GM12874 (cell line): Measurements from ENCODE around the gene ATP23.

Experiments used
- TF ChIP-seq, protein P1 (sequence below): IDR thresholded peaks from 2 replicates; pipeline ENCODE4 v1.5.1; 2011; ENCODE audit warnings: low read depth, mild to moderate bottlenecking, control low read depth, low read length, moderate library complexity; ENCODE audit not compliant: insufficient read depth

Gene ATP23, protein sequence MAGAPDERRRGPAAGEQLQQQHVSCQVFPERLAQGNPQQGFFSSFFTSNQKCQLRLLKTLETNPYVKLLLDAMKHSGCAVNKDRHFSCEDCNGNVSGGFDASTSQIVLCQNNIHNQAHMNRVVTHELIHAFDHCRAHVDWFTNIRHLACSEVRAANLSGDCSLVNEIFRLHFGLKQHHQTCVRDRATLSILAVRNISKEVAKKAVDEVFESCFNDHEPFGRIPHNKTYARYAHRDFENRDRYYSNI

DNA sequence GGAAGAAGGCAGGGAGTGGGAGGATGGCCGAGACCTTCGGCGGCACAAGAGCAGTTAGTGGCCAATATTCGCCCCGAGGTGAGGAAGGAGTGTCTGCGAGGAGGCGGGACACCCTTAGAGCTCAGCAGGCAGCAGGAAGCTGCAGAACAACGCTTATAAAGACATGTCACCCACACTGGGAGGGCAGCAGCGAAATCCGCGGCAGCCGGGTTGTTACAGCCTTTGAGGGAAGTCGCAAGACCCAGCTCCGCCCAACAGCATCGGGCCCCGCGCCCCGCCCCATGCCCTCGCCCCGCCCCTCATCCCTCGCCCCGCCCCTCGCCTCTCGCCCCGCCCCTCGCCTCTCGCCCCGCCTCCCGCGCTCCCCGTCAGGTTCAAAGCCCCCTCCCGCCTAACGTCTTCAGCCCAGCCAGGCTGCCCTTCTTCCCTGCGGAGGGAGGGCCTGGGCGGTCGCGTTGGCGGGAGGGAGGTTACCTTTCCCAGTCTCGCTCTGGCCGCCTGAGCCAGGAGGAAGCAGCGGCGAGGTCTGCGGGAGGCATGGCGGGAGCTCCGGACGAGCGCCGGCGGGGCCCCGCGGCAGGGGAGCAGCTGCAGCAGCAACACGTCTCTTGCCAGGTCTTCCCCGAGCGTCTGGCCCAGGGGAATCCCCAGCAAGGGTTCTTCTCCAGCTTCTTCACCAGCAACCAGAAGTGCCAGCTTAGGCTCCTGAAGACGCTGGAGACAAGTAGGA, at the start of gene ATP23:
ATP23 (plus strand) TSS at position 403 of the 730 bp plus-strand sequence; CDS start at position 538, 135 bp downstream.
- TF ChIP-seq, protein P1, sequence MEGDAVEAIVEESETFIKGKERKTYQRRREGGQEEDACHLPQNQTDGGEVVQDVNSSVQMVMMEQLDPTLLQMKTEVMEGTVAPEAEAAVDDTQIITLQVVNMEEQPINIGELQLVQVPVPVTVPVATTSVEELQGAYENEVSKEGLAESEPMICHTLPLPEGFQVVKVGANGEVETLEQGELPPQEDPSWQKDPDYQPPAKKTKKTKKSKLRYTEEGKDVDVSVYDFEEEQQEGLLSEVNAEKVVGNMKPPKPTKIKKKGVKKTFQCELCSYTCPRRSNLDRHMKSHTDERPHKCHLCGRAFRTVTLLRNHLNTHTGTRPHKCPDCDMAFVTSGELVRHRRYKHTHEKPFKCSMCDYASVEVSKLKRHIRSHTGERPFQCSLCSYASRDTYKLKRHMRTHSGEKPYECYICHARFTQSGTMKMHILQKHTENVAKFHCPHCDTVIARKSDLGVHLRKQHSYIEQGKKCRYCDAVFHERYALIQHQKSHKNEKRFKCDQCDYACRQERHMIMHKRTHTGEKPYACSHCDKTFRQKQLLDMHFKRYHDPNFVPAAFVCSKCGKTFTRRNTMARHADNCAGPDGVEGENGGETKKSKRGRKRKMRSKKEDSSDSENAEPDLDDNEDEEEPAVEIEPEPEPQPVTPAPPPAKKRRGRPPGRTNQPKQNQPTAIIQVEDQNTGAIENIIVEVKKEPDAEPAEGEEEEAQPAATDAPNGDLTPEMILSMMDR: no peak

DNA sequence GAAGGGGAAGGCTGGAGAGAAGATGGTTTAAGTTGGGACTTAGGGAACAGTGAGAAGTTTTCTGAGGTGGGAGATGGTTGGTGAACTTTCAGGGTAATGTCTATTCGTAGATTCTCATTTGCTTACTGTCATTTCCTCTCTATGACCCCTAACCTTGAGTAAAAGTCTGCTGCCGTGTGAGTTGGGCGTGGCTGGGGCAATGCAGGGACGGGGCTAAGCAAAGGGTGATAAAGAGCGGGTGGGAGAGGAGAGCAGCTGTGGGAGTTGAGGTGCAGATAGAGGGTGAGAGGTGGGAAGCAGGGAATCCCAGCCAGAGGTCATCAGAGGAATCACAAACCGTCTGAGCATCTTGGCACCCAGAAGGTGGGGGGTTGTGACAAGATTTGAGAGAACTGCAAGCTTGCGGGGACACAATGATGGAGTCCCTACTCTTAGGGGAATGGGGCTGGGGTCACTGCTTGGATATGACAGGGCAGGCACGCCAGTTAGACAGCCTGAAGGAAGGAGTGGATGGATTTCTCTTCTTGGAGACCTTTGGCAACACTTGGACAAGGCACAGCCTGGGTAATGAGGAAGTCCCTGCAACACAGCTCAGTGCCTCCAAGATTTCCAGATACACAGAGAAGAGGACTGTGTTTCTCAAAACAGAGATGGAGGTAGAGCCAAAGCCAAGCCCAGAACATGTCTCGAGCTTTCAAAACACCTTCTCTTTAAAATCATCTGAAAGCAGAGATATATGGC, 49.0 kb upstream of the ATP23 start:
- TF ChIP-seq, protein P1: no peak

DNA sequence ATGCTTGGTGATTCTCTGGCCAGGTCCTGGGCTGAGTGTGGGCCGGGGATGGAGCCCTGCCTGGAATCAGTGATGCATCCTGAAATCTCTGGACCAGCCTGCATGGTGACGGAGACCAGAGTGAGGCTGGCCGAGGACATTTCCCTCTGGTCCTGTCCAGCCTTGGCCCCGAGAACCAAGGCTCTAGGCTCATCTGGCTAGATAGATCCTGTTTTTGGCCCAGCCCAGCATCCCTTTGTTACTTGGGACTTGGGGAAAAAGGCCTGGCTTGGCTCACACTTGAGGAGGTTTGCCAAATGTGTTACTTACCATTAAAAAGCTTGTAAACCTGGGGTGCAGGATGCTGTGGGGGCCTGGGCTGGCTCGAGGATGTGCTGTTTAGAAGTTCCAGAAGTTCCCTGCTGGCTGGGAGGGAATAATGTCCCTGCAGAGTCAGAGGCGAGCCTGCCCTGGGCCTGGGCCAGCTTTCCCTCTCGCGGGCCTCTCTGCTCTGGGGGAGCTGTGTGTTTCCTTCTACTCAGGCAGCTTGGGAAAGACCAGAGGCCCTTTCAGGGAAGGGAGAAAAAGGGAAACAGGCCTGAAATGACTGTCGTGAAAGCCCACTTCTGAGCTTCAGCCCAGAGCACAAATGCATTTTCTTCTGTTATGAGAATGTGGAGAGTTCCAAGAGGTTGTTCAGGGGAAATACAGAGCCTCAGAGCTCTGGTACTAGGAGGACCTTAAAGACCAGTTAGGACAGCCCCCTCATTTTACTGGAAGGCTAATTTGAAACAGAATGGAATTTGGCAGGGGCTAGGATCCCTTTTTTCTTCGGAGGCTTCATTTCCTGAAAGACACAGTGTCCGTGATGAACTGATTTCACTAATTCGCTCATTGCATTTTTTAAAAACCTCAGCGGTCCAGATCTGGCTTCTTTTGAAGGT, 47.7 kb upstream of the ATP23 start:
- TF ChIP-seq, protein P1: no peak

DNA sequence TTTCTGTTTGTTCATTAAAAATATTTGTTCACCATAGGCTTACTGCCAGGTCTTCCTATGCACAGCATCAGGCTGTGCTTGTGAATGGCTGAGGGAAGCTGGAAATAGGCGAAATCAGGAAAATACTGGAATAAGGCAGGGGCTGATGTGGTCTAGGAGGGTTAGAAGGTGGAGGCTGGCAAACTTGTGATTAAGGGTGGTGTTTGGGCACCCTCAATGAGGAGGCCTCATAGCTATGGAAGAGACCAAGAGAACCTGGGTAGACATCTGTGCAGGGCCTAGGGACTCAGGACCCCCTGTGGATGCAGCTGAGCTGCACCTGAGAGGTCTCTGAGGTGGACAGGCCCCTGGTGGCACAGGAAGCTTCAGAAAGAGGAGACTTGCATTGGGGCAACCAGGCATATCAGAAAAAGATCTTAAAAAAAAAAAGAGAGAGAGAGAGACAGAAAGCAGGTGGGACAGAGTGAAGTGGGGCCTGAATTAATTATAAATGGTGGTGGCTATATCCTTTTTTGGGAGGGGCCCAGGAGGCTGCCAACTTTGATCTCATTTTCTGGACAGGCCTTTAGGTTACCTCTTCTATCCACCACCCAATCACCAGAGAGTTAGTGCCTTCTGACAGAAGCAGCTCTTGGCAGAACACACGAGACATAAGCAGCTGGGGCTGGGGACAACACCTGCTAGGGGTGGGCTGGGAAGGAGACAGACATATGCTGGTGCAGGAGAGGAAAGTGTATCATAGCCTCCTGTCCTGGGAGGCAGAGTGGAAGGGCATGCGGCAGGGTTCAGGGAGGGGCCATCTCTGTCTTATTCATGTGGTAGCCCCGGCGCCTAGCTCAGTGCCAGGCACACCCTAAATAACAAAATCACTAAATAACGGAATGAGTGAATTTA, 46.7 kb upstream of the ATP23 start:
- TF ChIP-seq, protein P1: no peak

DNA sequence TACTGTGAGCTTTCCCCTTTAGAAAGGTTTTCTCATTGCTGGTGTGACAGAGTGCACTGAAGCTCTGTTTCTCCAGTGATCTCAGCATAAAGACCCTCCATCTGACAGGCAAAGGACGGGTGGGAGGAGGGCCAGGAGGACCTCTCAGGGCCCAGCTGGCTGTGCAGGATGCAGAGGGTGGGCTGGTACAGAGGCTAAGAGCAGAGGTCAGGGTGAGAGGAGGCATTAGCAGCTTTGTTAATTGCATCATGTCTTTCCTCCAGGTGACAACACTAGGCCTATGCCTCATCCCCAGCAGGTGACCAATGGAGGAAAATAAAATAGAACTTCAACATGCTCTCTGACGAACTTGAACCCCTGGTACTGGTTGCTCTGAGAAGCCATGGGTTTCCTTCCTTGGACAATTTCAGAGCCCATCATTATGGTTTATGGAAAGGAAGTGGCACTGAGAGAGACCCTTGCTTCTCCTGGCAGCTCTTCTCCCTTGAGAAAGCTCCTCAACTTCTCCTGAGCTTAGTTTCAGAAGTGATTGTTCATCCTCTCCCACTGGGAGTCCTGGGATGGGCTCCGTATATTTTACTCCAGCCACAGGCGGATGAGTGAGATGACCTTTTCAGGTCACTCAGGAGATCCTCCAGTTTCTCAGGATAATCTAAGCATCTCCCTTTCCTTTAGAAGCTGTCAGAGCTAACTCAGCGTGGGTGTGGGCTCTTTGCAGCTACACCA, 45.8 kb upstream of the ATP23 start:
- TF ChIP-seq, protein P1: no peak

DNA sequence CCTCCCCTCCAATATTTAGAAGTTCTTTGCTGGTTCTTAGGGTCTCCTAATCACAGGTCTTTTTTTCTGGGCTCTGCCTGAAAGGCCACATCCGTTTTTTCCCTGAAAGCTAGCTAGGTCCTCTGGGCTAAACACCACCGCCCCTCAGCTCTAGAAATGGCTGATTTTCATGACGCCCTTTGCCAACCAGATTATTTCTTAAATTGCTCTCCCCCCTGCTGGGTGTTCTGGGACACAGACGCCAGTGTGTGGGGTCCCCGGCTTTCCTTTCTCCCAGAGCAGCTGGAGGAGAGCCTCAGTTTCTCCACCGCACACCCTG, 45.3 kb upstream of the ATP23 start:
- TF ChIP-seq, protein P1: 0 out of 2 replicates have a peak, but pooled peaks have one; percentile 1
